Liver (tissue), 3 donors: Measurements from ENCODE around the gene SLC12A5.

Experiments used
- JUND ChIP-seq, 2 donors: IDR thresholded peaks; 2 replicates each; pipeline ENCODE4 v1.6.1; 2016; ENCODE audit warnings: antibody characterized with exemption in 2 of 2
- YY1 ChIP-seq: IDR thresholded peaks from 2 replicates; pipeline ENCODE4 v1.6.1; 2016; ENCODE audit warnings: antibody characterized with exemption, mild to moderate bottlenecking
- TF ChIP-seq, protein P1 (sequence below): fragments of 150-350 bp; IDR thresholded peaks from 2 replicates; pipeline ENCODE4 v1.5.1; 2017; ENCODE audit warnings: improper control_type of control experiment, low read depth, low read length; ENCODE audit not compliant: missing input control
- donor health status: healthy.
- donor health status: healthy.

DNA sequence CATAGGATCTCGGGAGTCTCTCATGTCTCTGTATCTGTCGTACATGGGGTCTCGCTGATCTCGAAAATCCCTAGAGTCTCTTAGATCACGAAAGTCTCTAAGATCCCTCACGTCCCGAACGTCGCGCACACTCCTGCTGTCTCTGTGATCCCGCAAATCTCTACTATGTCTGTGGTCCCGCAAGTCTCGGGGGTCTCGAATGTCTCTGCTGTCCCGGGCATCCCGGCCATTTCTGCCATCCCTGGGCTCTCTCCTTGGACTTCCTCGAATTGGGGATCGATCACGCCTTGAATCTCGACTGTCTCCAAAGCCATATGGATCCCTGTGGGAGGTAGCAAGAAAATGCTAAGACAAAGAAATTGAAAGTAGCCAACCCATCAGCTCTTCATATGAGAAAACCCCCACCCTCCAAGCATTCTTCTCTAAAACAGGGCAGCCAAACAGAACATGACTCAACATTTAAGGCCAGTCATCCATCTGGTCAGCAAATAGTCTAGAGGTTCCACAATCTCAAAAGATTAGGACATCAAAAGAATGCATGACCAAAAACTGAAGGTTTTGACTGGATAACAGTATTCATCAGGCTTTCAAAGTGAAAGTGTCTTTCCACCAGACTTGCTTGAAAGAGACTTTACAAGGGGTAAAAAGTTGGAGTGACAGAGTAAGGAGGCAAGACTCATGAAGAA, 41.3 kb downstream of the SLC12A5 start:
- TF ChIP-seq, protein P1, sequence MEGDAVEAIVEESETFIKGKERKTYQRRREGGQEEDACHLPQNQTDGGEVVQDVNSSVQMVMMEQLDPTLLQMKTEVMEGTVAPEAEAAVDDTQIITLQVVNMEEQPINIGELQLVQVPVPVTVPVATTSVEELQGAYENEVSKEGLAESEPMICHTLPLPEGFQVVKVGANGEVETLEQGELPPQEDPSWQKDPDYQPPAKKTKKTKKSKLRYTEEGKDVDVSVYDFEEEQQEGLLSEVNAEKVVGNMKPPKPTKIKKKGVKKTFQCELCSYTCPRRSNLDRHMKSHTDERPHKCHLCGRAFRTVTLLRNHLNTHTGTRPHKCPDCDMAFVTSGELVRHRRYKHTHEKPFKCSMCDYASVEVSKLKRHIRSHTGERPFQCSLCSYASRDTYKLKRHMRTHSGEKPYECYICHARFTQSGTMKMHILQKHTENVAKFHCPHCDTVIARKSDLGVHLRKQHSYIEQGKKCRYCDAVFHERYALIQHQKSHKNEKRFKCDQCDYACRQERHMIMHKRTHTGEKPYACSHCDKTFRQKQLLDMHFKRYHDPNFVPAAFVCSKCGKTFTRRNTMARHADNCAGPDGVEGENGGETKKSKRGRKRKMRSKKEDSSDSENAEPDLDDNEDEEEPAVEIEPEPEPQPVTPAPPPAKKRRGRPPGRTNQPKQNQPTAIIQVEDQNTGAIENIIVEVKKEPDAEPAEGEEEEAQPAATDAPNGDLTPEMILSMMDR: no peak
- no peak for TF ChIP-seq YY1
- no peak for TF ChIP-seq JUND (IDR thresholded peaks at IDR 0.05)
